GM04503 (cell line): ENCODE results near the gene LEMD2.

Source experiments
- DNase-seq: peaks from one replicate; pipeline ENCODE4 v3.0.0-alpha.2; 2012; ENCODE audit warnings: low read depth

LEMD2 gene

GRCh38 chr6:33738153-33738552 lies 50.8 kb downstream of the LEMD2 start:
- DNase-seq, result no peak

- DNase-seq, result no peak
These were observed 51.5 kb downstream of the LEMD2 start for GRCh38 chr6:33737267-33738026.

- DNase-seq, result no peak
These were observed 53.7 kb downstream of the LEMD2 start for GRCh38 chr6:33735216-33735615.

- DNase-seq, result no peak
These were observed 55.3 kb downstream of the LEMD2 start for GRCh38 chr6:33733709-33734007.

- no peak for DNase-seq
These were observed 55.9 kb downstream of the LEMD2 start for GRCh38 chr6:33732817-33733708.

- DNase-seq, result no peak
These were observed 56.5 kb downstream of the LEMD2 start for GRCh38 chr6:33732385-33732784.

GRCh38 chr6:33731751-33732282 lies 57.1 kb downstream of the LEMD2 start:
- DNase-seq, result no peak

GRCh38 chr6:33731035-33731434 lies 57.9 kb downstream of the LEMD2 start:
- no peak for DNase-seq

GRCh38 chr6:33730611-33731010 lies 58.3 kb downstream of the LEMD2 start:
- DNase-seq, result no peak

GRCh38 chr6:33729059-33729458 lies 59.9 kb downstream of the LEMD2 start:
- DNase-seq, result no peak

GRCh38 chr6:33728438-33728837 lies 60.5 kb downstream of the LEMD2 start:
- no peak for DNase-seq

GRCh38 chr6:33727932-33728331 lies 61.0 kb downstream of the LEMD2 start:
- DNase-seq, result no peak

GRCh38 chr6:33727126-33727525 lies 61.8 kb downstream of the LEMD2 start:
- DNase-seq, result no peak

- no peak for DNase-seq
These were observed 62.2 kb downstream of the LEMD2 start for GRCh38 chr6:33726696-33727095.

GRCh38 chr6:33725891-33726673 lies 62.8 kb downstream of the LEMD2 start:
- DNase-seq, result no peak

- DNase-seq, result no peak
These were observed 63.7 kb downstream of the LEMD2 start for GRCh38 chr6:33725222-33725621.

- DNase-seq, result no peak
These were observed 64.6 kb downstream of the LEMD2 start for GRCh38 chr6:33724102-33725023.

- no peak for DNase-seq
These were observed 65.4 kb downstream of the LEMD2 start for GRCh38 chr6:33723371-33724085.

GRCh38 chr6:33722103-33722623 lies 66.8 kb downstream of the LEMD2 start:
- DNase-seq, result no peak

GRCh38 chr6:33721508-33721907 lies 67.4 kb downstream of the LEMD2 start:
- no peak for DNase-seq
